AG04450 (cell line): ENCODE measurements around the gene ENO4. TPM values are rescaled to one million over a fixed set of nuclear protein-coding genes. Genes with fewer than 3 reads are reported as not detected.

Source experiments
- CTCF ChIA-PET: fragments of 300-600, 350-600 bp; formaldehyde crosslinking; extraction: SDS; loops from one replicate; lab custom pipeline; 2022; ENCODE audit warnings: antibody characterized with exemption, inconsistent platforms; lab: Charles Lee
- POLR2A ChIA-PET: fragments of 350-600 bp; formaldehyde crosslinking; extraction: SDS; loops from one replicate; lab custom pipeline; 2021; ENCODE audit warnings: antibody characterized with exemption, inconsistent platforms; lab: Yijun Ruan, JAX
- DNase-seq: peaks from one replicate; pipeline ENCODE4 v3.0.0-alpha.2; 2011; ENCODE audit warnings: low read depth, low spot score
- H3K27ac ChIP-seq: one replicate; pipeline ENCODE4 v1.5.1; 2012; ENCODE audit warnings: low read depth, low read length, control low read depth
- H3K27me3 ChIP-seq: one replicate; pipeline ENCODE4 v1.6.0; 2012; ENCODE audit warnings: low read length; ENCODE audit not compliant: control insufficient read depth, insufficient read depth
- H3K4me3 ChIP-seq: 2 replicates; pipeline ENCODE4 v1.5.1; 2011; ENCODE audit warnings: mild to moderate bottlenecking, low read depth, low read length, control low read depth
- H3K9me3 ChIP-seq: 2 replicates; pipeline ENCODE4 v1.5.1; 2012; ENCODE audit warnings: low read length; ENCODE audit not compliant: control insufficient read depth, insufficient read depth
- CTCF ChIP-seq: IDR thresholded peaks from 2 replicates; pipeline ENCODE4 v1.5.1; 2011; ENCODE audit warnings: low read depth, low read length, control low read depth, inconsistent platforms
- polyA plus RNA-seq: library from polyadenylated mRNA; depleted of rRNA; stranded (reverse); fragments of >200 nt; gene quantifications from 2 replicates; pipeline ENCODE4 v1.2.3, GENCODE V29; 2011; rRNA removed

ENO4 gene
- polyA plus RNA-seq, 1 experiment: 0.11 TPM

DNA sequence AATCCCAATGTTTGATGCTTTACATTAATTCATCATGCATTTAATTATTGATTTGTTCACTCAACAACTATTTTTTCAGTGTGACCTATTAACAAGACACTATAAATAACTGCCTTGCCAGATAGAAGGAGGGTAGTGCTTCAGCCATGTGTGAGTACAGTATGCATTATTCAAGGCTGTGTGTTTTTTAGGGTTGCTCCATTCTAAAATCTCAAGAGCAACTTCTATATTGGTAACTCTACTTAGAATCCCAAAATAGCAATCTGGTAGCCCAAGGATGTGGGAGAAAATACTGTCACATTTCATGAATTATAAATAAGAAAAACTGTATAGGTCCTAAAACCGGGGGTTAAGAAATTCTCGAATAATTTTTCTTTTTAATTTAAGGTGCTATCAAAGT lies 69.9 kb downstream of the ENO4 start:
- H3K27ac ChIP-seq: no peak overlapping the region
- DNase-seq: no peak
- no peak for TF ChIP-seq CTCF
- ChIA-PET POLR2A (no interaction called here), CTCF (no interaction called here)
- H3K4me3 ChIP-seq: no peak overlapping the region
- H3K27me3 ChIP-seq: no peaks in the 10 kb centered on the region
- no peaks in the 10 kb centered on the region for H3K9me3 ChIP-seq

DNA sequence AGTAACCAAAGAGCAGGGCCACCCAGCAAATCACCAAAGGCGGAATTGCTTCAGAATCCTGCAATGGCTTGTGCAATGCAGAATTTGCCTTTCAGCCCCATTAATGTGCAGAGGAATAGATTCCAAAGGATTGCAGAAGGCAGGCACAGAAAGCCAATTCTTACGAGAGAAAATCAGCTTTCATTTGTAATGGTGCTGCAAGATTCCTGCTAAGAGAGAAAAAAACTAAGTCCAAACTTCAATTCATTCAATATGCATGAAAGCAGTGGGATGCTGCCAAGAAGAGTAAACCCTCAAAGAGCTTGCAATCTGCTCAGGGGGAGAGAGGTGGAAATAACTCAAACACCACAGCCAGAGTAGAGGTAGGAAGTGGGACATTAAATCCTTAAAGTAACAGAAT lies 70.4 kb downstream of the ENO4 start:
- TF ChIP-seq CTCF: no peak
- no peak overlapping the region for H3K27ac ChIP-seq
- ChIA-PET POLR2A (no interaction called here), CTCF (no interaction called here)
- DNase-seq: no peak
- H3K27me3 ChIP-seq: no peaks in the 10 kb centered on the region
- no peak overlapping the region for H3K4me3 ChIP-seq
- no peaks in the 10 kb centered on the region for H3K9me3 ChIP-seq

- no peaks in the 10 kb centered on the region for H3K27me3 ChIP-seq
- ChIA-PET POLR2A (no interaction called here), CTCF (no interaction called here)
- H3K27ac ChIP-seq: no peak overlapping the region
- H3K9me3 ChIP-seq: no peaks in the 10 kb centered on the region
- no peak for TF ChIP-seq CTCF
- H3K4me3 ChIP-seq: no peak overlapping the region
- DNase-seq: no peak
Measured at GRCh38 chr10:116925056-116925455, 75.8 kb downstream of the ENO4 start.

- DNase-seq: no peak
- TF ChIP-seq CTCF: no peak
- Histone ChIP-seq H3K27me3 (no peaks in the 10 kb centered on the region), H3K4me3 (no peak overlapping the region), H3K9me3 (no peaks in the 10 kb centered on the region), H3K27ac (no peak overlapping the region)
- ChIA-PET POLR2A (no interaction called here), CTCF (interaction anchor here (0.6 kb wide), 1 partner anchor 482 kb away, joined by 3 read pairs; no protein-coding TSS in a partner anchor)
Measured at GRCh38 chr10:116926426-116926825, 77.1 kb downstream of the ENO4 start.

- no peak for TF ChIP-seq CTCF
- ChIA-PET POLR2A (no interaction called here), CTCF (no interaction called here)
- Histone ChIP-seq H3K4me3 (no peak overlapping the region), H3K27me3 (no peaks in the 10 kb centered on the region), H3K27ac (no peak overlapping the region), H3K9me3 (no peaks in the 10 kb centered on the region)
- DNase-seq: no peak
Measured at GRCh38 chr10:116931806-116932205, 82.5 kb downstream of the ENO4 start.

Other genes starting within 250 kb of the ENO4 start
- not detected in 2 replicates for gene PNLIPRP2, start 228.5 kb upstream of the ENO4 start, polyA plus RNA-seq
- 20.0 and 20.5 TPM in 2 replicates for gene HSPA12A, start 106.9 kb upstream of the ENO4 start, polyA plus RNA-seq
- 6.7 and 9.9 TPM in 2 replicates for gene SHTN1, start 155.7 kb downstream of the ENO4 start, polyA plus RNA-seq